IMR-90 (cell line): ENCODE measurements around the gene IL1RAP. TPM values are rescaled to one million over a fixed set of nuclear protein-coding genes. Genes with fewer than 3 reads are reported as not detected.

Experiments
- ATAC-seq: fragments of 200-7000 bp; cut with Tn5 transposase; 2 replicates; pipeline ENCODE4 v1.9.1; 2020; ENCODE audit warnings: low read depth, mild to moderate bottlenecking, moderate library complexity
- BruUV-seq: library from RNA; stranded (reverse); fragments of 400-500 nt; replicated peaks from 2 replicates; lab custom pipeline; 2021; lab: Mats Ljungman, UMichigan
- CTCF ChIA-PET: fragments of 300-600 bp; formaldehyde crosslinking; extraction: SDS; loops from one replicate; lab custom pipeline; 2021; ENCODE audit warnings: antibody characterized with exemption; lab: Yijun Ruan, JAX
- POLR2A ChIA-PET: fragments of 300-600 bp; sonication (Branson Sonifier 250); formaldehyde crosslinking; loops from one replicate; lab custom pipeline; 2022; ENCODE audit warnings: antibody characterized with exemption; ENCODE audit not compliant: unreplicated experiment; lab: Charles Lee
- DNase-seq: peaks from one replicate; pipeline ENCODE4 v3.0.0; 2013
- H2AFZ ChIP-seq: replicated peaks from 2 replicates; pipeline ENCODE3; 2013; ENCODE audit warnings: low read length, mild to moderate bottlenecking; ENCODE audit not compliant: poor library complexity
- H2AK5ac ChIP-seq: 2 replicates; pipeline ENCODE4 v1.6.1; 2013; ENCODE audit warnings: low read depth, low read length, inconsistent platforms
- H2AK9ac ChIP-seq: replicated peaks from 2 replicates; pipeline ENCODE3; 2013; ENCODE audit warnings: mild to moderate bottlenecking, low read depth, low read length, moderate library complexity; ENCODE audit not compliant: poor library complexity
- H2BK120ac ChIP-seq: 2 replicates; pipeline ENCODE4 v1.6.1; 2013; ENCODE audit warnings: low read depth, low read length, inconsistent platforms
- H2BK15ac ChIP-seq: 3 replicates; pipeline ENCODE4 v1.6.1; 2013; ENCODE audit warnings: low read depth, low read length, inconsistent platforms
- H2BK20ac ChIP-seq: 2 replicates; pipeline ENCODE4 v1.6.1; 2013; ENCODE audit warnings: low read depth, mild to moderate bottlenecking, inconsistent platforms, low read length, moderate library complexity
- H2BK5ac ChIP-seq: 2 replicates; pipeline ENCODE4 v1.6.1; 2013; ENCODE audit warnings: mild to moderate bottlenecking, low read depth, low read length, inconsistent platforms; ENCODE audit not compliant: poor library complexity, severe bottlenecking
- H3K14ac ChIP-seq: replicated peaks from 2 replicates; pipeline ENCODE4 v1.6.1; 2013; ENCODE audit warnings: low read depth, low read length, inconsistent platforms
- H3K18ac ChIP-seq: 2 replicates; pipeline ENCODE4 v1.6.1; 2013; ENCODE audit warnings: low read depth, low read length, control low read depth
- H3K23ac ChIP-seq: 2 replicates; pipeline ENCODE4 v1.6.1; 2013; ENCODE audit warnings: low read depth, low read length, inconsistent platforms
- H3K27ac ChIP-seq: 2 replicates; pipeline ENCODE4 v1.5.1; 2013; ENCODE audit warnings: mild to moderate bottlenecking, control low read depth, low read length; ENCODE audit not compliant: insufficient read depth
- H3K27me3 ChIP-seq: 2 replicates; pipeline ENCODE4 v1.6.1; 2013; ENCODE audit warnings: low read length; ENCODE audit not compliant: control insufficient read depth, insufficient read depth
- H3K36me3 ChIP-seq: 2 replicates; pipeline ENCODE4 v1.6.1; 2013; ENCODE audit warnings: low read length, mixed read lengths; ENCODE audit not compliant: control insufficient read depth, insufficient read depth
- H3K4ac ChIP-seq: 2 replicates; pipeline ENCODE4 v1.6.1; 2013; ENCODE audit warnings: low read depth, low read length, inconsistent platforms
- H3K4me1 ChIP-seq: 2 replicates; pipeline ENCODE4 v1.6.1; 2013; ENCODE audit warnings: low read length, mixed read lengths; ENCODE audit not compliant: control insufficient read depth, insufficient read depth
- H3K4me2 ChIP-seq: 2 replicates; pipeline ENCODE4 v1.6.1; 2013; ENCODE audit warnings: low read depth, mild to moderate bottlenecking, control low read depth, low read length, moderate library complexity
- H3K4me3 ChIP-seq: 2 replicates; pipeline ENCODE4 v1.5.1; 2013; ENCODE audit warnings: low read depth, mild to moderate bottlenecking, control low read depth, low read length, moderate library complexity; ENCODE audit not compliant: insufficient read depth
- H3K56ac ChIP-seq: 2 replicates; pipeline ENCODE4 v1.6.1; 2013; ENCODE audit warnings: low read length, inconsistent platforms; ENCODE audit not compliant: insufficient read depth; ENCODE audit errors: extremely low read depth
- H3K79me1 ChIP-seq, 2 experiments: 2 replicates each; pipeline ENCODE4 v1.6.1; 2013; ENCODE audit warnings: low read length in 2 of 2, inconsistent platforms in 1 of 2, low read depth in 1 of 2
- H3K9ac ChIP-seq: 2 replicates; pipeline ENCODE4 v1.6.1; 2013; ENCODE audit warnings: low read depth, low read length, control low read depth
- H3K9me1 ChIP-seq: 2 replicates; pipeline ENCODE4 v1.6.1; 2013; ENCODE audit warnings: low read length, inconsistent platforms; ENCODE audit not compliant: insufficient read depth
- H3K9me3 ChIP-seq: 2 replicates; pipeline ENCODE4 v1.6.1; 2013; ENCODE audit warnings: low read length; ENCODE audit not compliant: control insufficient read depth, insufficient read depth
- H4K20me1 ChIP-seq: 2 replicates; pipeline ENCODE4 v1.6.1; 2013; ENCODE audit warnings: low read length, inconsistent platforms; ENCODE audit not compliant: insufficient read depth
- H4K5ac ChIP-seq: 2 replicates; pipeline ENCODE4 v1.6.1; 2013; ENCODE audit warnings: mild to moderate bottlenecking, low read depth, low read length, control low read depth
- H4K8ac ChIP-seq, 2 experiments: 2 replicates each; pipeline ENCODE4 v1.6.1; 2013; ENCODE audit warnings: low read depth in 2 of 2, low read length in 2 of 2, control low read depth in 1 of 2, inconsistent platforms in 1 of 2
- H4K91ac ChIP-seq: 2 replicates; pipeline ENCODE4 v1.6.1; 2013; ENCODE audit warnings: low read depth, low read length, inconsistent platforms; ENCODE audit not compliant: insufficient read depth
- CHD1 ChIP-seq: IDR thresholded peaks from 2 replicates; pipeline ENCODE4 v1.6.1; 2012; ENCODE audit warnings: low read depth, low read length, improper control_type of control experiment
- MAFK ChIP-seq: IDR thresholded peaks from 2 replicates; pipeline ENCODE4 v1.6.1; 2012; ENCODE audit warnings: low read depth, low read length, improper control_type of control experiment
- MXI1 ChIP-seq: IDR thresholded peaks from 2 replicates; pipeline ENCODE4 v1.6.1; 2012; ENCODE audit warnings: low read depth, mild to moderate bottlenecking, low read length, moderate library complexity, borderline replicate concordance
- RAD21 ChIP-seq: IDR thresholded peaks from 2 replicates; pipeline ENCODE4 v1.6.1; 2012; ENCODE audit warnings: low read length, improper control_type of control experiment
- RCOR1 ChIP-seq: IDR thresholded peaks from 2 replicates; pipeline ENCODE4 v1.6.1; 2012; ENCODE audit warnings: mild to moderate bottlenecking, low read length, improper control_type of control experiment; ENCODE audit not compliant: insufficient replicate concordance
- RFX5 ChIP-seq: IDR thresholded peaks from 2 replicates; pipeline ENCODE4 v1.8.0; 2012; ENCODE audit warnings: low read depth, mild to moderate bottlenecking, low read length, moderate library complexity
- SMC3 ChIP-seq: fragments of 150-350 bp; IDR thresholded peaks from 2 replicates; pipeline ENCODE4 v1.6.1; 2016; ENCODE audit warnings: low read depth, mild to moderate bottlenecking, antibody characterized with exemption, low read length, moderate library complexity
- USF2 ChIP-seq: fragments of 150-350 bp; IDR thresholded peaks from 2 replicates; pipeline ENCODE4 v1.6.1; 2017; ENCODE audit warnings: mild to moderate bottlenecking, antibody characterized with exemption, low read length, low read depth
- WGBS, 2 experiments: methylation state at CpG; one replicate each; pipeline versions ENCODE4 v1.1.5 to v1.1.7; 2013; ENCODE audit warnings: missing lambda C conversion rate in 2 of 2; ENCODE audit not compliant: insufficient read length in 1 of 2; ENCODE audit errors: extremely low coverage in 2 of 2; 5-methylcytosine and 5-hydroxymethylcytosine counted together
- dilution Hi-C: fragments of 300-500 bp; cut with HindIII; formaldehyde crosslinking; loops from one replicate; pipeline ENCODE4 v1.14.3; 2018; ENCODE audit warnings: low sequenced_read_pairs; ENCODE audit not compliant: unreplicated experiment
- in situ Hi-C: fragments of 300-500 bp; cut with MboI; formaldehyde crosslinking; loops from 3 replicates; pipeline ENCODE4 v1.14.3; 2019; ENCODE audit warnings: low sequenced_read_pairs, inconsistent platforms, mixed read lengths
- intact Hi-C: fragments of 100-400 bp; cut with micrococcal nuclease; formaldehyde crosslinking; loops from 2 replicates; pipeline ENCODE4 v1.10.0; 2022
- polyA plus RNA-seq, 3 experiments: library from polyadenylated mRNA; depleted of rRNA; stranded (reverse); fragments of >200 nt; gene quantifications; 2 replicates each; pipeline ENCODE4 v1.2.3, GENCODE V29; 2012; ENCODE audit warnings: low replicate concordance in 1 of 3
- total RNA-seq: library from RNA; depleted of rRNA; stranded (reverse); fragments of >200 nt; gene quantifications from 2 replicates; pipeline ENCODE4 v1.2.3, GENCODE V29; 2012

The IL1RAP gene
- total and polyA plus RNA-seq, 2 of the 4 experiments (the other 2 are of a cell fraction): 8.3 to 11.3 TPM

- no peak overlapping the region for H3K4me2 ChIP-seq
- no peak overlapping the region for H3K9ac ChIP-seq
- H3K23ac ChIP-seq: no peak overlapping the region
- no peak overlapping the region for H3K4me3 ChIP-seq
- ATAC-seq (peak; percentile 65), DNase-seq (peak; percentile 48)
- no peak overlapping the region for H3K4ac ChIP-seq
- dilution Hi-C loops (no loop called here), intact Hi-C loops (no loop called here), in situ Hi-C loops (no loop called here)
- no peaks in the 10 kb centered on the region for H3K27me3 ChIP-seq
- H3K36me3 ChIP-seq: no peaks in the 10 kb centered on the region
- no peaks in the 10 kb centered on the region for H3K9me3 ChIP-seq
- H4K20me1 ChIP-seq: no peaks in the 10 kb centered on the region
- no peak overlapping the region for H4K91ac ChIP-seq
- CTCF ChIA-PET: interaction anchor here (0.6 to 1.1 kb wide), 2 partner anchors 27 to 83 kb away, joined by 4 read pairs; no protein-coding TSS in a partner anchor
- no TSS peak for BruUV-seq
- no peak overlapping the region for H4K5ac ChIP-seq
- no peak for TF ChIP-seq RCOR1
- no peak for TF ChIP-seq CHD1
- no peak for TF ChIP-seq RAD21
- no peak for TF ChIP-seq MAFK
- TF ChIP-seq RFX5: no peak
- no peak for TF ChIP-seq MXI1
- TF ChIP-seq USF2: no peak
- TF ChIP-seq SMC3: no peak
- no peak overlapping the region for H2BK15ac ChIP-seq
- POLR2A ChIA-PET: no interaction called here
- H3K79me1 ChIP-seq: no peaks in the 10 kb centered on the region
- no peak overlapping the region; a peak in 1 of 4 replicates for H4K8ac ChIP-seq
- 0 out of 2 replicates have a peak overlapping the region, but pooled peaks have one; percentile 52 for H2BK120ac ChIP-seq
- H3K14ac ChIP-seq: no peak overlapping the region
- H2AK9ac ChIP-seq: no peak overlapping the region
- no peaks in the 10 kb centered on the region for H3K9me1 ChIP-seq
- peak overlapping the region; percentile 29 for H2BK5ac ChIP-seq
- H3K56ac ChIP-seq: no peak overlapping the region
- no peak overlapping the region; the same call in 1 of the 2 replicates for H3K18ac ChIP-seq
- no peak overlapping the region for H2AFZ ChIP-seq
- H3K4me1 ChIP-seq: peaks cover 4% of the 10 kb centered on the region; the same call in 1 of the 2 replicates
- H2BK20ac ChIP-seq: no peak overlapping the region
- H3K27ac ChIP-seq: 0 out of 2 replicates have a peak overlapping the region, but pooled peaks have one; percentile 16
- whole genome bisulfite sequencing, 2 experiments: no CpG with 5 or more reads among the region's 3 CpGs
- H2AK5ac ChIP-seq: no peak overlapping the region
Measured at GRCh38 chr3:190673148-190673547, 159.3 kb downstream of the IL1RAP start.
